Measurements from ENCODE around the gene USP2. TPM values are rescaled to one million over a fixed set of nuclear protein-coding genes. Genes with fewer than 3 reads are reported as not detected.

USP2 gene
- total RNA-seq, 1 donor from 2014 or later: 3.0 TPM

GRCh38 chr11:119347242-119347641, 34.2 kb downstream of the USP2 start:
- Histone ChIP-seq H3K27me3 (peaks cover 13% of the 10 kb centered on the region), H3K4me3 (no peak overlapping the region), H3K27ac (no peak overlapping the region), H3K4me1 (no peaks in the 10 kb centered on the region), H3K36me3 (no peaks in the 10 kb centered on the region), H3K9me3 (no peaks in the 10 kb centered on the region)
- intact Hi-C loops (cut with DNase I): no loop called here
- no peak for ATAC-seq
- TF ChIP-seq, protein P1, sequence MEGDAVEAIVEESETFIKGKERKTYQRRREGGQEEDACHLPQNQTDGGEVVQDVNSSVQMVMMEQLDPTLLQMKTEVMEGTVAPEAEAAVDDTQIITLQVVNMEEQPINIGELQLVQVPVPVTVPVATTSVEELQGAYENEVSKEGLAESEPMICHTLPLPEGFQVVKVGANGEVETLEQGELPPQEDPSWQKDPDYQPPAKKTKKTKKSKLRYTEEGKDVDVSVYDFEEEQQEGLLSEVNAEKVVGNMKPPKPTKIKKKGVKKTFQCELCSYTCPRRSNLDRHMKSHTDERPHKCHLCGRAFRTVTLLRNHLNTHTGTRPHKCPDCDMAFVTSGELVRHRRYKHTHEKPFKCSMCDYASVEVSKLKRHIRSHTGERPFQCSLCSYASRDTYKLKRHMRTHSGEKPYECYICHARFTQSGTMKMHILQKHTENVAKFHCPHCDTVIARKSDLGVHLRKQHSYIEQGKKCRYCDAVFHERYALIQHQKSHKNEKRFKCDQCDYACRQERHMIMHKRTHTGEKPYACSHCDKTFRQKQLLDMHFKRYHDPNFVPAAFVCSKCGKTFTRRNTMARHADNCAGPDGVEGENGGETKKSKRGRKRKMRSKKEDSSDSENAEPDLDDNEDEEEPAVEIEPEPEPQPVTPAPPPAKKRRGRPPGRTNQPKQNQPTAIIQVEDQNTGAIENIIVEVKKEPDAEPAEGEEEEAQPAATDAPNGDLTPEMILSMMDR (IDR thresholded peaks at IDR 0.05): no peak
- DNase-seq: no peak

GRCh38 chr11:119346605-119347004, 34.9 kb downstream of the USP2 start, which contains the start of gene MFRP:
MFRP (minus strand) TSS chr11:119346705; CDS start chr11:119346513, 192 bp downstream.
- Histone ChIP-seq H3K27me3 (peaks cover 10% of the 10 kb centered on the region), H3K4me3 (no peak within 1 kb of the TSS), H3K4me1 (peaks cover 1% of the 10 kb centered on the region), H3K27ac (no peak within 1 kb of the TSS), H3K36me3 (no peaks in the 10 kb centered on the region), H3K9me3 (no peaks in the 10 kb centered on the region)
- no peak for DNase-seq
- intact Hi-C loops (cut with DNase I): no loop called here
- no peak for ATAC-seq
- TF ChIP-seq, protein P1 (IDR thresholded peaks at IDR 0.05): no peak

GRCh38 chr11:119345685-119346084, 35.8 kb downstream of the USP2 start:
- intact Hi-C loops (cut with DNase I): no loop called here
- Histone ChIP-seq H3K4me3 (no peak overlapping the region), H3K4me1 (peaks cover 11% of the 10 kb centered on the region), H3K36me3 (no peaks in the 10 kb centered on the region), H3K27me3 (peaks cover 9% of the 10 kb centered on the region), H3K27ac (no peak overlapping the region), H3K9me3 (no peaks in the 10 kb centered on the region)
- TF ChIP-seq, protein P1 (IDR thresholded peaks at IDR 0.05): no peak
- no peak for DNase-seq
- ATAC-seq: no peak

GRCh38 chr11:119344291-119345010, 37.0 kb downstream of the USP2 start:
- Histone ChIP-seq H3K36me3 (no peaks in the 10 kb centered on the region), H3K4me3 (no peak overlapping the region), H3K4me1 (peaks cover 11% of the 10 kb centered on the region), H3K27me3 (peaks cover 13% of the 10 kb centered on the region), H3K9me3 (no peaks in the 10 kb centered on the region), H3K27ac (no peak overlapping the region)
- TF ChIP-seq, protein P1 (IDR thresholded peaks at IDR 0.05): no peak
- no peak for DNase-seq
- intact Hi-C loops (cut with DNase I): no loop called here
- ATAC-seq: no peak

DNA sequence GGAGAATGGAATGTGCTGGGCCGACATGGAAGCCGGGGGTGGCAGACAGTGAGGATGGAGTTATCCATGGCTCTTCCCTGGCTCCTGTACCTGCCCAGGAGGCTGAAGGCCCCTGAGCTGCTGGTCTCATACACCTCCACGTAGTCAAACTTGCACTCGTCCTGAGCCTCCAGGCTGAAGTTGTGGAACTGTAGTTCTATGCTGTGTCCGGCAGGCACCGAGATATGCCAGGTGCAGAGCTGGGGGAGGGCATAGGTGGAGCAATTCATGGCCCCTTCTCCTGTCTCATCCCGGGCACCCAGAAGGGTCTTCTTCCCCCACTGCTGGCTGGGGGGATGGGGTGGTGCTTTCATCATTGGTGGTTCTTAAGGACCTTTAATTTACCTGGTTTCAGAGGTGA, 37.8 kb downstream of the USP2 start:
- ATAC-seq (no peak), DNase-seq (no peak)
- peaks cover 18% of the 10 kb centered on the region for H3K27me3 ChIP-seq
- no peaks in the 10 kb centered on the region for H3K36me3 ChIP-seq
- no peak overlapping the region for H3K4me3 ChIP-seq
- no peaks in the 10 kb centered on the region for H3K9me3 ChIP-seq
- H3K4me1 ChIP-seq: peaks cover 11% of the 10 kb centered on the region
- TF ChIP-seq, protein P1 (IDR thresholded peaks at IDR 0.05): no peak
- intact Hi-C loops (cut with DNase I): no loop called here
- no peak overlapping the region for H3K27ac ChIP-seq
